ENCODE data around the gene LZTS3. TPM values are rescaled to one million over a fixed set of nuclear protein-coding genes. Genes with fewer than 3 reads are reported as not detected.
A peak's percentile ranks its signal among the peaks of the same experiment; 100 is the strongest.

The LZTS3 gene
- total and polyA plus RNA-seq, 10 donors: 0.64 to 5.5 (median 1.8) TPM

DNA sequence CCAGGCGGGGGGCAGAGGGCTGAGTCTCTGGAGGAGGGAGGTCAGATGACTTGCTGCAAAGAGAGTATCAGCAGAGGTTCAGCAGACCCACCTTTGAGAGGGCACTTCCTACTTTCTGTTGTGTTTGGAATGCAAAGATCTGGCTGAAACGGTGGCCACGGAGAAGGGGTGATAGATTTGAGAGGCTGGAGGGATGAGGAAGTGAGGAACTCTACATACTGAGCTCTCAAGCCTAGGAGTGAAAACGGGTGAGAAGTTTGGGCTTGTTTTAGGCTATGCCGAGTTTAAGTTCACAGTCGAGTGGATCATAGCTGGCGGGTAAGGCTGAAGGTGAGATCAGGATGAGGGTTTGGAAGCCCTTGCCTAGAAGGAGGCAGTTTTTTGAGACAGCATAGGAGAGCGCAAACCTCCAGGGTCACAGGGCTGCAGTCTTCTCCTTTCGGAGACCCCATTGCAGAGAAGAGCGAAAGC lies 35.5 kb upstream of the LZTS3 start:
- Histone ChIP-seq H3K4me1 (peaks cover 15 to 39% (median 26%) of the 10 kb centered on the region in 6 donors), H3K9me3 (no peaks in the 10 kb centered on the region), H3K27me3 (replicated peaks in 1 of 7) (no peaks in the 10 kb centered on the region), H3K4me3 (peak overlapping the region; percentile 76 to 97 (median 84)), H3K27ac (peak overlapping the region; percentile 85 to 94 (median 90)), H3K36me3 (peaks cover 0 to 10% (median 8%) of the 10 kb centered on the region in 6 donors)
- DNase-seq: no peak
- intact Hi-C loops (cut with DNase I; ENCODE audit: low total_unique reads): no loop called here
- TF ChIP-seq POLR2A (IDR thresholded peaks at IDR 0.05) (no peak), POLR2AphosphoS5 (IDR thresholded peaks at IDR 0.05) (no peak)
- TF ChIP-seq, protein P1, sequence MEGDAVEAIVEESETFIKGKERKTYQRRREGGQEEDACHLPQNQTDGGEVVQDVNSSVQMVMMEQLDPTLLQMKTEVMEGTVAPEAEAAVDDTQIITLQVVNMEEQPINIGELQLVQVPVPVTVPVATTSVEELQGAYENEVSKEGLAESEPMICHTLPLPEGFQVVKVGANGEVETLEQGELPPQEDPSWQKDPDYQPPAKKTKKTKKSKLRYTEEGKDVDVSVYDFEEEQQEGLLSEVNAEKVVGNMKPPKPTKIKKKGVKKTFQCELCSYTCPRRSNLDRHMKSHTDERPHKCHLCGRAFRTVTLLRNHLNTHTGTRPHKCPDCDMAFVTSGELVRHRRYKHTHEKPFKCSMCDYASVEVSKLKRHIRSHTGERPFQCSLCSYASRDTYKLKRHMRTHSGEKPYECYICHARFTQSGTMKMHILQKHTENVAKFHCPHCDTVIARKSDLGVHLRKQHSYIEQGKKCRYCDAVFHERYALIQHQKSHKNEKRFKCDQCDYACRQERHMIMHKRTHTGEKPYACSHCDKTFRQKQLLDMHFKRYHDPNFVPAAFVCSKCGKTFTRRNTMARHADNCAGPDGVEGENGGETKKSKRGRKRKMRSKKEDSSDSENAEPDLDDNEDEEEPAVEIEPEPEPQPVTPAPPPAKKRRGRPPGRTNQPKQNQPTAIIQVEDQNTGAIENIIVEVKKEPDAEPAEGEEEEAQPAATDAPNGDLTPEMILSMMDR (IDR thresholded peaks at IDR 0.05 in 8 of 11, conservative IDR thresholded peaks at IDR 0.05 in 3 of 11): no peak
- 0 to 4% (median 3%) methylated on average over 8 to 10 of the region's 10 CpGs for WGBS, 5 donors

- peak within 1 kb of the TSS; percentile 44 to 96 (median 88) for H3K4me3 ChIP-seq
- peaks cover 0 to 36% (median 20%) of the 10 kb centered on the region in 6 donors for H3K36me3 ChIP-seq
- H3K9me3 ChIP-seq: no peaks in the 10 kb centered on the region
- intact Hi-C loops (cut with DNase I; ENCODE audit: low total_unique reads): no loop called here
- peaks cover 17 to 37% (median 24%) of the 10 kb centered on the region in 6 donors for H3K4me1 ChIP-seq
- DNase-seq: peak; percentile 95
- no peaks in the 10 kb centered on the region for H3K27me3 ChIP-seq (replicated peaks in 1 of 7)
- TF ChIP-seq, protein P1 (IDR thresholded peaks at IDR 0.05 in 8 of 11, conservative IDR thresholded peaks at IDR 0.05 in 3 of 11): peak in 1 of 11 experiments; percentile 11
- TF ChIP-seq POLR2AphosphoS5 (IDR thresholded peaks at IDR 0.05): peak; percentile 92 to 94 (median 93)
- no peak for TF ChIP-seq POLR2A (IDR thresholded peaks at IDR 0.05)
- WGBS, 5 donors: 0 to 2% (median 0%) methylated on average over 28 to 48 of the region's 48 CpGs
- H3K27ac ChIP-seq: peak within 1 kb of the TSS; percentile 70 to 95 (median 93)
These were observed 30.9 kb upstream of the LZTS3 start, which contains the start of gene DDRGK1 for GRCh38 chr20:3204124-3204794. TSS of gene DDRGK1 (minus strand) at chr20:3204682. CDS start at chr20:3204627, 55 bp downstream.

- Histone ChIP-seq H3K27me3 (replicated peaks in 1 of 7) (no peaks in the 10 kb centered on the region), H3K36me3 (peaks cover 0 to 43% (median 27%) of the 10 kb centered on the region in 6 donors), H3K4me1 (peaks cover 15 to 32% (median 21%) of the 10 kb centered on the region in 6 donors), H3K9me3 (no peaks in the 10 kb centered on the region), H3K27ac (peak overlapping the region; percentile 70 to 95 (median 93)), H3K4me3 (peak overlapping the region; percentile 44 to 96 (median 88))
- 15 to 21% (median 15%) methylated on average over 28 to 31 of the region's 31 CpGs for WGBS, 5 donors
- TF ChIP-seq POLR2AphosphoS5 (IDR thresholded peaks at IDR 0.05) (peak in 1 of 3 donors; percentile 6), POLR2A (IDR thresholded peaks at IDR 0.05) (no peak)
- TF ChIP-seq, protein P1 (IDR thresholded peaks at IDR 0.05 in 8 of 11, conservative IDR thresholded peaks at IDR 0.05 in 3 of 11): no peak
- intact Hi-C loops (cut with DNase I; ENCODE audit: low total_unique reads): no loop called here
- peak; percentile 83 for DNase-seq
These were observed 30.2 kb upstream of the LZTS3 start for GRCh38 chr20:3203315-3204123.

All from spleen (tissue), 11 donors.